ENCODE data around the gene SRRM2. TPM values are rescaled to one million over a fixed set of nuclear protein-coding genes. Genes with fewer than 3 reads are reported as not detected.

Gene SRRM2
- total RNA-seq, result 43.3 and 52.5 TPM in 2 replicates

GRCh38 chr16:2752035-2752849 is at the start of gene SRRM2:
Gene SRRM2 (plus strand): TSS chr16:2752638. CDS start chr16:2756365, 3,727 bp downstream.

GRCh38 chr16:2720064-2720457 is 32.4 kb upstream of the SRRM2 start, which contains the start of gene PRSS27:
Gene PRSS27 (minus strand): TSS chr16:2720224. CDS start chr16:2720160, 64 bp downstream.

GRCh38 chr16:2777231-2777902 is 24.9 kb downstream of the SRRM2 start, which contains the start of gene ELOB:
Gene ELOB (minus strand): TSS chr16:2777280. CDS start chr16:2777239, 41 bp downstream.

GRCh38 chr16:2787406-2787805 is 35.0 kb downstream of the SRRM2 start, which contains the start of gene PRSS33:
Gene PRSS33 (minus strand): TSS chr16:2787560. CDS start chr16:2786547, 1,013 bp downstream.

GRCh38 chr16:2816751-2817339 is 64.4 kb downstream of the SRRM2 start, which contains the start of gene PRSS21:
Gene PRSS21 (plus strand): TSS chr16:2817237. CDS start chr16:2817269, 32 bp downstream.

Other genes starting within 250 kb of the SRRM2 start
- gene ATP6V0C, start 238.7 kb upstream of the SRRM2 start, total RNA-seq, result 44.6 and 45.0 TPM in 2 replicates
- gene AMDHD2, start 232.3 kb upstream of the SRRM2 start, total RNA-seq, result 23.9 and 26.2 TPM in 2 replicates
- gene CEMP1, start 221.2 kb upstream of the SRRM2 start, total RNA-seq, result not detected in 2 replicates
- 13.1 and 13.6 TPM in 2 replicates for gene PDPK1, start 214.6 kb upstream of the SRRM2 start, total RNA-seq
- gene KCTD5, start 70.1 kb upstream of the SRRM2 start, total RNA-seq, result 27.6 and 34.2 TPM in 2 replicates
- gene PRSS27, start 32.4 kb upstream of the SRRM2 start, total RNA-seq, result 0.50 and 0.74 TPM in 2 replicates
- gene ELOB, start 24.6 kb downstream of the SRRM2 start, total RNA-seq, result 333 and 369 TPM in 2 replicates
- gene PRSS33, start 34.9 kb downstream of the SRRM2 start, total RNA-seq, result not detected in 2 replicates
- not detected in 2 replicates for gene PRSS41, start 45.8 kb downstream of the SRRM2 start, total RNA-seq
- not detected in 2 replicates for gene PRSS21, start 64.6 kb downstream of the SRRM2 start, total RNA-seq
- 0.45 and 1.0 TPM in 2 replicates for gene ZG16B, start 77.7 kb downstream of the SRRM2 start, total RNA-seq
- gene PRSS22, start 105.5 kb downstream of the SRRM2 start, total RNA-seq, result not detected in 2 replicates
- gene FLYWCH2, start 130.6 kb downstream of the SRRM2 start, total RNA-seq, result 72.8 and 91.0 TPM in 2 replicates
- gene FLYWCH1, start 159.3 kb downstream of the SRRM2 start, total RNA-seq, result 34.6 and 35.1 TPM in 2 replicates
- 0.15 TPM in 1 of 2 replicates, not detected in the other for gene KREMEN2, start 211.6 kb downstream of the SRRM2 start, total RNA-seq
- gene PAQR4, start 216.7 kb downstream of the SRRM2 start, total RNA-seq, result 19.6 and 24.9 TPM in 2 replicates
- gene PKMYT1, start 227.8 kb downstream of the SRRM2 start, total RNA-seq, result 47.6 and 51.1 TPM in 2 replicates